Measurements from ENCODE around the gene ASF1B.

DNA sequence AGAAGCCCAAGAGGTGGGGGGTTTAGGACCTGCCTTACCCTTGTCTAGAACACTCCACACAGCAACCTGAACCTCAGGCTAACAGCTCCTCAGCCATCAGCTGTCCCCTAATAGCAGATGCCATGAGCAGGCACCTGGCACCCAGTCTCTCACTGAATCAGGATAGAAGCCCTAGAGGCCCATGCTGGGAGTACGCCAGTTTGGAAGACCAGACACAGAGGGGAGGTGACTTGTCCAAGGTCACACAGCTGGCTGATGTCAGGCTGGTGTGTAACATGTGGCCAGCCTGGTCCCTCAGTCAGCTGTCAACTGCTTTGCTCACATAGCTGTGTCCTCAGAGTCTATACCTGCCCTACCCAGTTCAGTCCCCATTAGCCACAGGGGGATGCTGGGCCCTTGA, 33.1 kb downstream of the ASF1B start:
- TF ChIP-seq, protein P1, sequence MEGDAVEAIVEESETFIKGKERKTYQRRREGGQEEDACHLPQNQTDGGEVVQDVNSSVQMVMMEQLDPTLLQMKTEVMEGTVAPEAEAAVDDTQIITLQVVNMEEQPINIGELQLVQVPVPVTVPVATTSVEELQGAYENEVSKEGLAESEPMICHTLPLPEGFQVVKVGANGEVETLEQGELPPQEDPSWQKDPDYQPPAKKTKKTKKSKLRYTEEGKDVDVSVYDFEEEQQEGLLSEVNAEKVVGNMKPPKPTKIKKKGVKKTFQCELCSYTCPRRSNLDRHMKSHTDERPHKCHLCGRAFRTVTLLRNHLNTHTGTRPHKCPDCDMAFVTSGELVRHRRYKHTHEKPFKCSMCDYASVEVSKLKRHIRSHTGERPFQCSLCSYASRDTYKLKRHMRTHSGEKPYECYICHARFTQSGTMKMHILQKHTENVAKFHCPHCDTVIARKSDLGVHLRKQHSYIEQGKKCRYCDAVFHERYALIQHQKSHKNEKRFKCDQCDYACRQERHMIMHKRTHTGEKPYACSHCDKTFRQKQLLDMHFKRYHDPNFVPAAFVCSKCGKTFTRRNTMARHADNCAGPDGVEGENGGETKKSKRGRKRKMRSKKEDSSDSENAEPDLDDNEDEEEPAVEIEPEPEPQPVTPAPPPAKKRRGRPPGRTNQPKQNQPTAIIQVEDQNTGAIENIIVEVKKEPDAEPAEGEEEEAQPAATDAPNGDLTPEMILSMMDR (conservative IDR thresholded peaks at IDR 0.05; ENCODE audit: low read length): no peak
- no peak for TF ChIP-seq EZH2phosphoT487 (IDR thresholded peaks at IDR 0.05; ENCODE audit: borderline replicate concordance, low read depth, low read length)
